Omental fat pad (tissue), 4 donors: ENCODE data around the gene SERINC2. TPM values are rescaled to one million over a fixed set of nuclear protein-coding genes. Genes with fewer than 3 reads are reported as not detected.

Source experiments
- ATAC-seq: fragments of 150-250 bp; one replicate; pipeline ENCODE4 v1.9.1; 2016; ENCODE audit warnings: mild to moderate bottlenecking, moderate library complexity; ENCODE audit not compliant: low FRiP score
- DNase-seq: peaks from one replicate; pipeline ENCODE4 v3.0.0-alpha.2; 2019; ENCODE audit warnings: low spot score
- total RNA-seq, 4 donors: library from RNA; depleted of rRNA; stranded (reverse); fragments of >200 nt; gene quantifications; one replicate each; pipeline ENCODE4 v1.1.0, GENCODE V29; 2016
- TF ChIP-seq, protein P1 (sequence below), 3 donors: fragments of 450-650 bp; IDR thresholded peaks; one replicate each; pipeline ENCODE4 v1.5.1; 2016 to 2017; ENCODE audit warnings: antibody characterized with exemption in 3 of 3, mild to moderate bottlenecking in 3 of 3, moderate library complexity in 2 of 3

The SERINC2 gene
- total RNA-seq, 4 donors from 2014 or later: 2.2 to 12.2 (median 5.4) TPM

DNA sequence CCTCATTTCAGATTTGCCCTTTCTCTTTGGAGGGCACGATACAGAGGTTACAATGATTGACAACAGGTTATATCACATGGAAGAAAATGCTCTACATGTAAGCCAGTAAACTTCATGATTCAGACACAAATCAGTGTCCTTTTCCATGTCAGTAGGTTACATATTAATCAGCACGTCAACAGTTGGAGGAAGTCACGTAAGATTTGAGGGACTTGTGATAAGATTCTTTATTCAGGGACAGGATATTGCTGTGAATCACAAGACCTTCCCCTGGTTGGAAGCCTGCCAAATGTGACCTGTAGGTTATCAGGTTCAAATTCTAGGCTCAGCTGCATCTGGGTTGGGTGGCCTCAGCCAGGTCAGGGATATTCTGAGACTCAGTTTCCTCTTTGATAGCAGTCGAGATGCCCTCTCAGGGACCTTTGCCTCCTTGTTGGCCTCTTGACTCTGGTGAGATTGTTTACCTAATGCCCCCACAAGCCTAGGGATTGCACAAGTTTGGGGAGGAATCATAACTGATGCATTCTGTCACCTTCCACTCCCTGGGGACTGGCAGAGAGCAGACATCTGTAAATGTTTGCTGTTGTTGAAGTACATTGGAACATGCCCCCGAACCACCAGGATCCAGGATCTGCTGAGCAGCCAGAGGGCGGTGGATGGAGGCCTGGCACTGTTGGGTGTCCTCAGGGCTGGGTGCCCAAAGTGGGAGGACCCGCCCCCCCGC is 31.9 kb downstream of the SERINC2 start:
- TF ChIP-seq, protein P1, sequence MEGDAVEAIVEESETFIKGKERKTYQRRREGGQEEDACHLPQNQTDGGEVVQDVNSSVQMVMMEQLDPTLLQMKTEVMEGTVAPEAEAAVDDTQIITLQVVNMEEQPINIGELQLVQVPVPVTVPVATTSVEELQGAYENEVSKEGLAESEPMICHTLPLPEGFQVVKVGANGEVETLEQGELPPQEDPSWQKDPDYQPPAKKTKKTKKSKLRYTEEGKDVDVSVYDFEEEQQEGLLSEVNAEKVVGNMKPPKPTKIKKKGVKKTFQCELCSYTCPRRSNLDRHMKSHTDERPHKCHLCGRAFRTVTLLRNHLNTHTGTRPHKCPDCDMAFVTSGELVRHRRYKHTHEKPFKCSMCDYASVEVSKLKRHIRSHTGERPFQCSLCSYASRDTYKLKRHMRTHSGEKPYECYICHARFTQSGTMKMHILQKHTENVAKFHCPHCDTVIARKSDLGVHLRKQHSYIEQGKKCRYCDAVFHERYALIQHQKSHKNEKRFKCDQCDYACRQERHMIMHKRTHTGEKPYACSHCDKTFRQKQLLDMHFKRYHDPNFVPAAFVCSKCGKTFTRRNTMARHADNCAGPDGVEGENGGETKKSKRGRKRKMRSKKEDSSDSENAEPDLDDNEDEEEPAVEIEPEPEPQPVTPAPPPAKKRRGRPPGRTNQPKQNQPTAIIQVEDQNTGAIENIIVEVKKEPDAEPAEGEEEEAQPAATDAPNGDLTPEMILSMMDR (IDR thresholded peaks at IDR 0.05): no peak
- no peak for ATAC-seq
- no peak for DNase-seq

DNA sequence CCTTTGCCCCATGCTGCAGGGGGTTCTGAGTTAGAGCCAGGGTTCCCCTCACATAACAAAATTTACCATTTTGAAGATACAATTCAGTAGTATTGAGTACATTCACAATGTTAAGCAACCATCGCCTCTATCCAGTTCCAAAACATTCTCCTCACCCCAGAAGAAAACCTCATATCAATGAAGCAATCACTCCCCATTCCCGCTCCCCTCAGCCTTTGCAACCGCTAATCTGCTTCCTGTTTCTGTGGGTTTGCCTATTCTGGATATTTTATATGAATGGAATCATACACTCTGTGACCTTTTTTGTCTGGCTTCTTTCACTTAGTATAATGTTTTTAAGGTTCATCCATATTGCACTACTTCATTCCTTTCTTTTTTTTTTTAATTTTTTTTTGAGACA is 32.9 kb downstream of the SERINC2 start:
- no peak for ATAC-seq
- TF ChIP-seq, protein P1 (IDR thresholded peaks at IDR 0.05): no peak

DNA sequence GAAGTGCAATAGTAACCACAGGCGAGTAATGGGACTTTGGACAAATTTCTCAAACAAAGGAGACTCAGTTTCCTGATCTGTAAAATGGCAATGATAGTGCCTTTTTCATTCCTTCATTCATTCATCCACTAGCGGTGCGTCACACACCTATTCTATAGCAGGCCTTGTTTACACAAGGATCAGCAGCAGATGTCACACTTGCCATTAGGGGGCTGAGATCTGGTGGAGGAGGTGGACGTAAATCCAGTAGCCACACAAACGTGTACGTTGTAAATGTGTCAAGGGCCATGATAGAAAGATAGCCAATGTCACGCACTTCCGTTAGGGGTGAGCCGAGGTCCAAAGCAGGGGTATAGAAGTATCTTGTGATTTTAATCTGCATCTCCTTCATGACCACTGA is 34.2 kb downstream of the SERINC2 start:
- TF ChIP-seq, protein P1 (IDR thresholded peaks at IDR 0.05): no peak
- ATAC-seq (no peak), DNase-seq (no peak)

More for the DNA sequence above, 32.9 kb downstream of the SERINC2 start:
- no peak for DNase-seq

DNA sequence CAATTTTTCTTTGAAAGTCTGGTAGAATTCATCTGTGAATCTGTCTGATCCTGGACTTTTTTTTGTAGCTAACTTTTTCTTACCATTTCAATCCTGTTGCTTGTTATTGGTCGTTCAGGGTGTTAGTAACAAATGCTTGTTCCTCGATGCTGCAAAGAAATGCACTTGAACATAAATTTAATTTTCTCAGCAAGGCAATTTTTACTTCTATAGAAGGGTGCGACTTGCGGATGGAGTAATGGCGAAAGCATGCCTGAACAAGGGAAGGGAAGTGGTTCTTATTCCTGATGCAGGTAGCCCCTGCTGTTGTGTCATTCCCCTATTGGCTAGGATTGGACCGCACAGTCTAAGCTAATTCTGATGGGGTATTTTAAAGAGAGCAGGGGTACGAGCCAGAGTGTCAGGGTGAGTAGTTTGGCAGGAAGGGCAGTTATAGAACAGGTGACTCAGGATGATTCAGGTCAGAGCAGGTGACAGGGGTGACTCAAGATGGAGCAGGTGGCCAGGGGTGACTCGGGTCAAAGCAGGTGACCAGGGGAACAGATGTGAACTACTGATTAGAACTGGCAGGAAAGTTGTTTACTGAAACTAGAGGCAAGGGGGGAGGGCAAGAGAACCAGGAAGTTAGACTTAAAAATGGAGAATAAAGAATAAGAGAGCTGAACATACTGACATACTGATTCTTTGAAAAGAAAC is 40.5 kb downstream of the SERINC2 start:
- ATAC-seq: no peak
- no peak for DNase-seq
- TF ChIP-seq, protein P1 (IDR thresholded peaks at IDR 0.05): no peak

DNA sequence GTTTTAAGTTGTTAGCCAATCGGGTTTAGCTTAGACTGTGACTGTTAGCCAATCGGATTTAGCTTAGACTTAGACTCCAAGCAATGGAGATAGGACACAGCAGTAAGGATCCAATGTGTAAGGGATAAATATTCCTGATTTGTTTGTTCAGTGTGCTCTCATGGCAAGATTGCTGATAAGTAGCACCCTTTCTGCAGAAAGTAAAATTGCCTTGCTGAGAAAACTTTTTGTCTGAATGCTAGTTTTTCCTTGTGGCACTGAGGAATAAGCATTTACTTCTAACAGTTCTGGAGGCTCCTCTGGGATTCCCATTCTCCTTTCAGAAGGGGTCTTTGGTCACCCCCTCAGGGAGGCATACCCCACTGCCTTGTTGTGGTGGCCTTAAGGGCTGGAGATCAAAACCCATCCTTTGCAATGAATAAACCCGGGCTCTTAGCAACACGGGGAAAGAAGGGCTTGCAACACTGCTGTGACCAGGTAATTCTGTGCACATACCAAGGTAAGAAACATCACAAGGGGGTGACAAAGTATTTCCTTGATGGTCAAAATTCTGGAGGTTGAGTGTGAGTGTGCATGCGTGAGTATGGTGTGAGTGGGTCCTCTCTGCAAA is 45.4 kb downstream of the SERINC2 start:
- DNase-seq (no peak), ATAC-seq (no peak)

DNA sequence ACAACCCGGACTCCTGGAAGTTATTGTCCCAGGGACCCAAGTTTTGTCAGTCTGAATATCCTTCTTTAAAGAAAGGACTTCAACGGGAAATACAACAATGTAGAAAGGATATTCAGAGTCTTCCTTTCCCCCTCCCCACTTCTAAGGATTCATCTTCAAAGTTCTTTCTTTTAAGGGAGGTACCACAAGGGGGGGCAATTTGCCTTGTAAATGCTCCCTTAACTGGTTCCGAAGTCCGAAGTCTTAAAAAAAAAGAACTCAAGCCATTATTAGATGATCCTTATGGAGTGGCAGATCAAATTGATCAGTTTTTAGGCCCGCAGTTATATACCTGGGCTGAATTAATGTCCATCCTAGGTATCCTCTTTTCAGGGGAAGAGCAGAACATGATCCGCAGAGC is 47.0 kb downstream of the SERINC2 start:
- DNase-seq: no peak
- no peak for ATAC-seq
- TF ChIP-seq, protein P1 (IDR thresholded peaks at IDR 0.05): no peak

More for the DNA sequence above, 45.4 kb downstream of the SERINC2 start:
- TF ChIP-seq, protein P1 (IDR thresholded peaks at IDR 0.05): no peak
